ENCODE results near the gene PPP1R3A. TPM values are rescaled to one million over a fixed set of nuclear protein-coding genes. Genes with fewer than 3 reads are reported as not detected.

The PPP1R3A gene
- total and polyA plus RNA-seq, 12 donors = 6.6 to 156 (median 122) TPM

- 66 to 67% methylated on average over 2 of the region's 2 CpGs for WGBS, 2 donors
- ATAC-seq (no peak), DNase-seq (no peak)
- Histone ChIP-seq H3K4me1 (peaks cover 0 to 21% (median 0%) of the 10 kb centered on the region in 9 donors), H3K4me3 (no peak overlapping the region), H3K9me3 (peaks cover 0 to 9% (median 0%) of the 10 kb centered on the region in 11 donors), H3K27me3 (no peaks in the 10 kb centered on the region), H3K36me3 (no peaks in the 10 kb centered on the region), H3K27ac (no peak overlapping the region)
- no peak for TF ChIP-seq CTCF (IDR thresholded peaks at IDR 0.05)
- intact Hi-C loops (cut with DNase I) = loop anchor here in 1 of 10 donors (5.0 kb wide), 1 partner anchor 98 kb away; no protein-coding TSS in a partner anchor
Observed at GRCh38 chr7:113890331-113891030, 28.3 kb downstream of the PPP1R3A start.

- intact Hi-C loops (cut with DNase I) = no loop called here
- H3K9me3 ChIP-seq = peaks cover 0 to 15% (median 0%) of the 10 kb centered on the region in 11 donors
- H3K4me1 ChIP-seq = peaks cover 0 to 22% (median 0%) of the 10 kb centered on the region in 9 donors
- ATAC-seq (no peak), DNase-seq (no peak)
- H3K4me3 ChIP-seq = no peak overlapping the region
- no peak overlapping the region for H3K27ac ChIP-seq
- H3K27me3 ChIP-seq = no peaks in the 10 kb centered on the region
- no peak for TF ChIP-seq CTCF (IDR thresholded peaks at IDR 0.05)
- 86 to 95% methylated on average over 1 of the region's 1 CpG for WGBS, 2 donors
- H3K36me3 ChIP-seq = peaks cover 0 to 9% (median 0%) of the 10 kb centered on the region in 9 donors
Observed at GRCh38 chr7:113883096-113883495, 35.7 kb downstream of the PPP1R3A start.

- ATAC-seq (no peak), DNase-seq (no peak)
- Histone ChIP-seq H3K4me1 (peaks cover 0 to 23% (median 0%) of the 10 kb centered on the region in 9 donors), H3K36me3 (peaks cover 0 to 9% (median 0%) of the 10 kb centered on the region in 9 donors), H3K4me3 (no peak overlapping the region), H3K27me3 (no peaks in the 10 kb centered on the region), H3K9me3 (peaks cover 0 to 9% (median 0%) of the 10 kb centered on the region in 11 donors), H3K27ac (no peak overlapping the region)
- WGBS, 2 donors = 47 to 50% methylated on average over 3 of the region's 3 CpGs
- no peak for TF ChIP-seq CTCF (IDR thresholded peaks at IDR 0.05)
- intact Hi-C loops (cut with DNase I) = no loop called here
Observed at GRCh38 chr7:113880559-113880958, 38.2 kb downstream of the PPP1R3A start.

- Histone ChIP-seq H3K9me3 (no peaks in the 10 kb centered on the region), H3K27me3 (no peaks in the 10 kb centered on the region), H3K27ac (no peak overlapping the region), H3K4me1 (peaks cover 0 to 23% (median 0%) of the 10 kb centered on the region in 9 donors), H3K4me3 (no peak overlapping the region), H3K36me3 (peaks cover 0 to 9% (median 0%) of the 10 kb centered on the region in 9 donors)
- 69 to 78% methylated on average over 7 of the region's 7 CpGs for WGBS, 2 donors
- TF ChIP-seq CTCF (IDR thresholded peaks at IDR 0.05) = no peak
- ATAC-seq (no peak), DNase-seq (no peak)
- intact Hi-C loops (cut with DNase I) = no loop called here
Observed at GRCh38 chr7:113878394-113878992, 40.3 kb downstream of the PPP1R3A start.
